H1 (cell line): ENCODE results near the gene SMC6. TPM values are rescaled to one million over a fixed set of nuclear protein-coding genes. Genes with fewer than 3 reads are reported as not detected.

Source experiments
- FOSL1 ChIP-seq: IDR thresholded peaks from 2 replicates; pipeline ENCODE4 v1.6.1; 2011; ENCODE audit warnings: mild to moderate bottlenecking, low read depth, low read length, moderate library complexity; ENCODE audit not compliant: insufficient read depth
- KDM4A ChIP-seq: IDR thresholded peaks from one replicate; pipeline ENCODE4 v1.7.1; 2012; ENCODE audit warnings: low read depth, mild to moderate bottlenecking, moderate library complexity, low read length, inconsistent platforms; ENCODE audit not compliant: severe bottlenecking
- POLR2AphosphoS5 ChIP-seq: IDR thresholded peaks from 2 replicates; pipeline ENCODE4 v1.6.1; 2011; ENCODE audit warnings: low read depth, low read length
- POU5F1 ChIP-seq: IDR thresholded peaks from 2 replicates; pipeline ENCODE4 v1.6.1; 2011; ENCODE audit warnings: low read depth, mild to moderate bottlenecking, low read length, moderate library complexity
- polyA plus RNA-seq, 7 experiments: library from polyadenylated mRNA; depleted of rRNA in 3 of 7; stranded (reverse) in 5 of 7; unstranded in 2 of 7; fragments of >200 nt in 5 of 7; fragments of 200-250 nt in 2 of 7; gene quantifications; 1 replicate in 5 of 7; 2 replicates in 1 of 7; 4 replicates in 1 of 7; pipeline versions ENCODE4 v1.2.1 to v1.2.3, GENCODE V29; 2011 to 2013; ENCODE audit warnings: missing spikeins in 2 of 7, mixed read lengths in 2 of 7
- total RNA-seq: library from RNA; stranded (reverse); fragmentation: NEBNext Ultra II Directional; extraction: Animal tissue kit (Norgen Biotek cat#: 25700); gene quantifications from 2 replicates; pipeline ENCODE4 v1.2.1, GENCODE V29; 2021

Gene SMC6
- total and polyA plus RNA-seq, 2 of the 8 experiments (the other 6 are each of a cell fraction or from before 2014, with no cell fraction given) = 9.7 to 49.5 TPM

- TF ChIP-seq FOSL1 = no peak
- TF ChIP-seq POLR2AphosphoS5 = no peak
- TF ChIP-seq POU5F1 = no peak
- no peak for TF ChIP-seq KDM4A
Measured at GRCh38 chr2:17710547-17711248, 42.9 kb downstream of the SMC6 start (continued).
